NT2/D1 (cell line): ENCODE data around the gene DDO.

Experiments
- SUZ12 ChIP-seq: IDR thresholded peaks from 2 replicates; pipeline ENCODE4 v1.6.1; 2011; ENCODE audit not compliant: insufficient read length, insufficient read depth; ENCODE audit errors: extremely low read depth
- YY1 ChIP-seq: IDR thresholded peaks from 2 replicates; pipeline ENCODE4 v1.6.1; 2011; ENCODE audit not compliant: insufficient read length, insufficient read depth
- ZNF274 ChIP-seq: IDR thresholded peaks from 2 replicates; pipeline ENCODE4 v1.6.1; 2011; ENCODE audit warnings: mild to moderate bottlenecking, low read depth, low read length

GRCh38 chr6:110399219-110400071, 15.9 kb downstream of the DDO start:
- TF ChIP-seq ZNF274 (no peak), YY1 (no peak), SUZ12 (no peak)
